ENCODE data around the gene SCYGR5. TPM values are rescaled to one million over a fixed set of nuclear protein-coding genes. Genes with fewer than 3 reads are reported as not detected.
"Not testable (repeated sequence)": the region's sequence is repeated elsewhere in the genome, so short reads cannot be mapped to it uniquely, and the experiment has no call there.

SCYGR5 gene
- total RNA-seq, 4 donors from 2014 or later = not detected

- no peak overlapping the region for H3K4me3 ChIP-seq (ENCODE audit: low read depth, poor library complexity, severe bottlenecking)
- 52 to 59% methylated on average over 3 of the region's 3 CpGs for WGBS, 2 donors
- TF ChIP-seq, protein P1, sequence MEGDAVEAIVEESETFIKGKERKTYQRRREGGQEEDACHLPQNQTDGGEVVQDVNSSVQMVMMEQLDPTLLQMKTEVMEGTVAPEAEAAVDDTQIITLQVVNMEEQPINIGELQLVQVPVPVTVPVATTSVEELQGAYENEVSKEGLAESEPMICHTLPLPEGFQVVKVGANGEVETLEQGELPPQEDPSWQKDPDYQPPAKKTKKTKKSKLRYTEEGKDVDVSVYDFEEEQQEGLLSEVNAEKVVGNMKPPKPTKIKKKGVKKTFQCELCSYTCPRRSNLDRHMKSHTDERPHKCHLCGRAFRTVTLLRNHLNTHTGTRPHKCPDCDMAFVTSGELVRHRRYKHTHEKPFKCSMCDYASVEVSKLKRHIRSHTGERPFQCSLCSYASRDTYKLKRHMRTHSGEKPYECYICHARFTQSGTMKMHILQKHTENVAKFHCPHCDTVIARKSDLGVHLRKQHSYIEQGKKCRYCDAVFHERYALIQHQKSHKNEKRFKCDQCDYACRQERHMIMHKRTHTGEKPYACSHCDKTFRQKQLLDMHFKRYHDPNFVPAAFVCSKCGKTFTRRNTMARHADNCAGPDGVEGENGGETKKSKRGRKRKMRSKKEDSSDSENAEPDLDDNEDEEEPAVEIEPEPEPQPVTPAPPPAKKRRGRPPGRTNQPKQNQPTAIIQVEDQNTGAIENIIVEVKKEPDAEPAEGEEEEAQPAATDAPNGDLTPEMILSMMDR (IDR thresholded peaks at IDR 0.05) = no peak
- TF ChIP-seq POLR2A (IDR thresholded peaks at IDR 0.05) = no peak
- intact Hi-C loops (cut with DNase I; ENCODE audit: low total_unique reads) = loop anchor here (10.0 kb wide), 1 partner anchor 113 kb away; no protein-coding TSS in a partner anchor
- no peak for DNase-seq (ENCODE audit: low spot score in 2 of 2)
Measured at GRCh38 chr2:227661827-227662226, 4.8 kb upstream of the SCYGR5 start.

DNA sequence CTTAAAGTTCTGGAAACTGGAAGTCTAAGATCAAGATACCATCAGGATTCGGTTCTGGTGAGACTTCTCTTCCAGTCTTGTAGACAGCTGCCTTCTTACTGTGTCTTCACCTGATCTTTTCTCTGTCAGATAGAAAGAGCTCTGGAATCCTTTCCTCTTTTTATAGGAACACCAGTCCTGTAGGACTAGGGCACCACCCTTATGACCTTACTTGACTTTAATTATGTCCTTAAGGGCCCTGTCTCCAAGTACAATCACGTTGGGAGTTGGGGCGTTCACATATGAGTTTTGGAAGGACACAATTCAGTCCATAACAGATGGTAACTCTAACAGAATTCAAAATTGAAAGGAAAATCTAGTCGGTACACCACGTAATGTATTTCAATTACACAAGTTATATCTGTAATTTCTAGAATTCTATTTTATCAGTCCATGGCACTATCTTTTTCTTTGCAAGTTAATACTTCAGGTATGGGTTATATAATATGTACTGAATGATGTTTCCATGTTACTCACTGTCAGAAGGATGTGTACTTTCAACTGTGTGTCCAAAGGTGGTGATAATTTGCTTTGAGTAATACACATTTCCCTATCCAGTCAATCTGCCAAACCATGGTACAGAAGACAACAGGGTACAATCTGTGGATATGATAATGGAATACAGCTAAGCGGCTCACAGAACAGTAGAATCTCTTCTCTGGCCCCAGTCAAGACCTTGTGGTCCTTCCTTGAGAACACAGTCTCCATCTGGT lies 1.2 kb upstream of the SCYGR5 start:
- no peak overlapping the region for H3K4me3 ChIP-seq (ENCODE audit: low read depth, poor library complexity, severe bottlenecking)
- TF ChIP-seq, protein P1 (IDR thresholded peaks at IDR 0.05) = no peak
- TF ChIP-seq POLR2A (IDR thresholded peaks at IDR 0.05) = no peak
- no peak for DNase-seq (ENCODE audit: low spot score in 2 of 2)
- WGBS, 2 donors = 78 to 81% methylated on average over 6 of the region's 6 CpGs
- intact Hi-C loops (cut with DNase I; ENCODE audit: low total_unique reads) = loop anchor here (10.0 kb wide), 1 partner anchor 109 kb away; no protein-coding TSS in a partner anchor

DNA sequence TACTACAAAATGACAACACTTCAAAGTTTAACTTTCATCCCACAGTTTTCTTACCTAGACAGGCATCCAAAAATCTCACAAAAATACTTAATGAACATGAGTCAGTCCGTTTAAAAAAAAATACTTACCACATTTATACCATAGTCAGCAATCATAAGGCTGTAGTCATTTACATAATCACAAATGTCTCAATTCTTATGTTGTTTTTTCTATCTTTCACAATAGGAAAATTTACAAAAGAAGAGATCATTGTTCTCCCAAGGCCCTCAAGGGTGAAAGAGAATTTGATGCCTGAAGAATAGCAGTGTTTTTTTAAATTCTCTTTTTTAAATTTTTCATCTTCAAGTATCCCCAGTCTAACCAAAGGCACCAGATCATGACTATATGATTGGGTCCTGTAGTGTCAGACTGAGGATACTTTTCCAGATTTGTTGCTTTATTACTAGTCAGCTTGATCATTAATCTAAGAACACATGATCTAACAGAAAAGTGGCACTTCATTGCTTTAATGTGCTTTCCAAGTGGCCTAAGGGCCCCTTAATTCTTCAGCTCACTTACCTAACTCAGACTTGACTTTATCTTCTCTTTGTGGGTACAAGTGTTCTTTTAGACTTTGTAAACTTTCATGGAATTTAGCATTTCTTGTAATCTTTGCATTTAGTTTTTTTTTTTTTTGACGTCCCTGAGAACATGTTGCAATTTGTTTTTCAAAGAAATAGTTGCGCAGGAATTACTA lies 4.7 kb downstream of the SCYGR5 start:
- 49 to 56% methylated on average over 3 of the region's 3 CpGs for WGBS, 2 donors
- no peak for DNase-seq (ENCODE audit: low spot score in 2 of 2)
- H3K4me3 ChIP-seq (ENCODE audit: low read depth, poor library complexity, severe bottlenecking) = no peak overlapping the region
- TF ChIP-seq, protein P1 (IDR thresholded peaks at IDR 0.05) = no peak
- TF ChIP-seq POLR2A (IDR thresholded peaks at IDR 0.05) = no peak
- intact Hi-C loops (cut with DNase I; ENCODE audit: low total_unique reads) = no loop called here

- DNase-seq (ENCODE audit: low spot score in 2 of 2); H3K4me3 ChIP-seq (ENCODE audit: low read depth, poor library complexity, severe bottlenecking); intact Hi-C loops (cut with DNase I; ENCODE audit: low total_unique reads): not testable (repeated sequence)
- 72 to 81% methylated on average over 5 of the region's 5 CpGs for WGBS, 2 donors
Measured at GRCh38 chr2:227673620-227674019, 7.0 kb downstream of the SCYGR5 start.

GRCh38 chr2:227674485-227674884 lies 7.9 kb downstream of the SCYGR5 start:
- WGBS, 2 donors = 72 to 74% methylated on average over 5 of the region's 5 CpGs
- H3K4me3 ChIP-seq (ENCODE audit: low read depth, poor library complexity, severe bottlenecking) = no peak overlapping the region
- intact Hi-C loops (cut with DNase I; ENCODE audit: low total_unique reads) = no loop called here
- no peak for TF ChIP-seq POLR2A (IDR thresholded peaks at IDR 0.05)
- TF ChIP-seq, protein P1 (IDR thresholded peaks at IDR 0.05) = no peak
- DNase-seq (ENCODE audit: low spot score in 2 of 2) = no peak

DNA sequence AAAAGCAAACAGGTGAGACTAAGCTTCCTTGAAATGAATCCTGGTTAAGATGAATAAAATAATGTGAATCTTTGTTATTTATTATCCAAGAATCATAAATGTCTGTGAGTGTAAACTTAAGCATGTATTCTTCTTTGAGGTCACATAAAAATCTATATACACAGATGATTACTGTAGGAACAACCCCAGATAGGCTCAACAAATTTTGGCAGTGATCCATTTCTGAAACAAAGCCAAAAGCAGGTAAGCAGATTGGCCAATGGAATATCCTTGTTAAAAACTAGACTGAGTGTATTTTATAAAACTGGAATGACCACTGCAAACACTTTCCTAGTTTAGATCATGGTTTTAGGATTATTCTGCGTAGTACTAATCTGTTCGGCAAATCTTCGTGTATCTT lies 11.3 kb downstream of the SCYGR5 start:
- TF ChIP-seq, protein P1 (IDR thresholded peaks at IDR 0.05) = no peak
- no peak for TF ChIP-seq POLR2A (IDR thresholded peaks at IDR 0.05)
- DNase-seq (ENCODE audit: low spot score in 2 of 2) = no peak
- 92 to 95% methylated on average over 3 of the region's 3 CpGs for whole genome bisulfite sequencing, 2 donors
- intact Hi-C loops (cut with DNase I; ENCODE audit: low total_unique reads) = no loop called here
- H3K4me3 ChIP-seq (ENCODE audit: low read depth, poor library complexity, severe bottlenecking) = no peak overlapping the region

All from lower leg skin (tissue), 4 donors.